Measurements from ENCODE around the gene SACM1L.

The SACM1L gene

GRCh38 chr3:45655906-45656305 lies 33.3 kb upstream of the SACM1L start:
- Histone ChIP-seq H3K4me3 (ENCODE audit: low read length) (no peak overlapping the region), H3K4me1 (ENCODE audit: control insufficient read depth, low read depth, low read length) (peaks cover 6% of the 10 kb centered on the region), H3K9ac (ENCODE audit: low read length) (no peak overlapping the region), H3K36me3 (ENCODE audit: control insufficient read depth, low read depth, low read length) (no peaks in the 10 kb centered on the region), H3K27ac (ENCODE audit: low read length) (no peak overlapping the region), H3K27me3 (ENCODE audit: control insufficient read depth, insufficient read depth, low read length) (no peaks in the 10 kb centered on the region), H3K9me3 (ENCODE audit: control insufficient read depth, low read depth, low read length) (no peaks in the 10 kb centered on the region)

- H3K27me3 ChIP-seq (ENCODE audit: control insufficient read depth, insufficient read depth, low read length), result no peaks in the 10 kb centered on the region
- peaks cover 6% of the 10 kb centered on the region for H3K4me1 ChIP-seq (ENCODE audit: control insufficient read depth, low read depth, low read length)
- no peak overlapping the region for H3K4me3 ChIP-seq (ENCODE audit: low read length)
- no peaks in the 10 kb centered on the region for H3K36me3 ChIP-seq (ENCODE audit: control insufficient read depth, low read depth, low read length)
- H3K27ac ChIP-seq (ENCODE audit: low read length), result no peak overlapping the region
- no peak overlapping the region for H3K9ac ChIP-seq (ENCODE audit: low read length)
- no peaks in the 10 kb centered on the region for H3K9me3 ChIP-seq (ENCODE audit: control insufficient read depth, low read depth, low read length)
Measured at GRCh38 chr3:45656575-45657363, 32.4 kb upstream of the SACM1L start.

- Histone ChIP-seq H3K36me3 (ENCODE audit: control insufficient read depth, low read depth, low read length) (no peaks in the 10 kb centered on the region), H3K4me3 (ENCODE audit: low read length) (no peak overlapping the region), H3K9me3 (ENCODE audit: control insufficient read depth, low read depth, low read length) (no peaks in the 10 kb centered on the region), H3K9ac (ENCODE audit: low read length) (no peak overlapping the region), H3K27ac (ENCODE audit: low read length) (no peak overlapping the region), H3K27me3 (ENCODE audit: control insufficient read depth, insufficient read depth, low read length) (no peaks in the 10 kb centered on the region), H3K4me1 (ENCODE audit: control insufficient read depth, low read depth, low read length) (peaks cover 6% of the 10 kb centered on the region)
Measured at GRCh38 chr3:45657853-45658252, 31.3 kb upstream of the SACM1L start.

- Histone ChIP-seq H3K4me1 (ENCODE audit: control insufficient read depth, low read depth, low read length) (no peaks in the 10 kb centered on the region), H3K9me3 (ENCODE audit: control insufficient read depth, low read depth, low read length) (no peaks in the 10 kb centered on the region), H3K36me3 (ENCODE audit: control insufficient read depth, low read depth, low read length) (no peaks in the 10 kb centered on the region), H3K27ac (ENCODE audit: low read length) (no peak overlapping the region), H3K9ac (ENCODE audit: low read length) (no peak overlapping the region), H3K27me3 (ENCODE audit: control insufficient read depth, insufficient read depth, low read length) (no peaks in the 10 kb centered on the region), H3K4me3 (ENCODE audit: low read length) (no peak overlapping the region)
Measured at GRCh38 chr3:45659661-45660566, 29.3 kb upstream of the SACM1L start.

GRCh38 chr3:45660567-45660901 lies 28.7 kb upstream of the SACM1L start:
- Histone ChIP-seq H3K27ac (ENCODE audit: low read length) (no peak overlapping the region), H3K4me1 (ENCODE audit: control insufficient read depth, low read depth, low read length) (no peaks in the 10 kb centered on the region), H3K4me3 (ENCODE audit: low read length) (no peak overlapping the region), H3K9ac (ENCODE audit: low read length) (no peak overlapping the region), H3K9me3 (ENCODE audit: control insufficient read depth, low read depth, low read length) (no peaks in the 10 kb centered on the region), H3K27me3 (ENCODE audit: control insufficient read depth, insufficient read depth, low read length) (no peaks in the 10 kb centered on the region), H3K36me3 (ENCODE audit: control insufficient read depth, low read depth, low read length) (no peaks in the 10 kb centered on the region)

- no peak overlapping the region for H3K27ac ChIP-seq (ENCODE audit: low read length)
- peaks cover 4% of the 10 kb centered on the region for H3K36me3 ChIP-seq (ENCODE audit: control insufficient read depth, low read depth, low read length)
- H3K9ac ChIP-seq (ENCODE audit: low read length), result no peak overlapping the region
- no peaks in the 10 kb centered on the region for H3K4me1 ChIP-seq (ENCODE audit: control insufficient read depth, low read depth, low read length)
- no peaks in the 10 kb centered on the region for H3K9me3 ChIP-seq (ENCODE audit: control insufficient read depth, low read depth, low read length)
- no peaks in the 10 kb centered on the region for H3K27me3 ChIP-seq (ENCODE audit: control insufficient read depth, insufficient read depth, low read length)
- no peak overlapping the region for H3K4me3 ChIP-seq (ENCODE audit: low read length)
Measured at GRCh38 chr3:45664578-45664977, 24.6 kb upstream of the SACM1L start.

- Histone ChIP-seq H3K27me3 (ENCODE audit: control insufficient read depth, insufficient read depth, low read length) (no peaks in the 10 kb centered on the region), H3K4me3 (ENCODE audit: low read length) (no peak overlapping the region), H3K27ac (ENCODE audit: low read length) (no peak overlapping the region), H3K9me3 (ENCODE audit: control insufficient read depth, low read depth, low read length) (no peaks in the 10 kb centered on the region), H3K9ac (ENCODE audit: low read length) (no peak overlapping the region), H3K4me1 (ENCODE audit: control insufficient read depth, low read depth, low read length) (no peaks in the 10 kb centered on the region), H3K36me3 (ENCODE audit: control insufficient read depth, low read depth, low read length) (peaks cover 4% of the 10 kb centered on the region)
Measured at GRCh38 chr3:45665101-45665572, 24.1 kb upstream of the SACM1L start.

GRCh38 chr3:45666757-45667431 lies 22.3 kb upstream of the SACM1L start:
- Histone ChIP-seq H3K9ac (ENCODE audit: low read length) (no peak overlapping the region), H3K4me3 (ENCODE audit: low read length) (no peak overlapping the region), H3K27ac (ENCODE audit: low read length) (no peak overlapping the region)

GRCh38 chr3:45667569-45667934 lies 21.6 kb upstream of the SACM1L start:
- Histone ChIP-seq H3K9me3 (ENCODE audit: control insufficient read depth, low read depth, low read length) (no peaks in the 10 kb centered on the region), H3K36me3 (ENCODE audit: control insufficient read depth, low read depth, low read length) (peaks cover 14% of the 10 kb centered on the region), H3K4me1 (ENCODE audit: control insufficient read depth, low read depth, low read length) (no peaks in the 10 kb centered on the region), H3K4me3 (ENCODE audit: low read length) (no peak overlapping the region), H3K27ac (ENCODE audit: low read length) (no peak overlapping the region), H3K9ac (ENCODE audit: low read length) (no peak overlapping the region), H3K27me3 (ENCODE audit: control insufficient read depth, insufficient read depth, low read length) (no peaks in the 10 kb centered on the region)

More at GRCh38 chr3:45666757-45667431, 22.3 kb upstream of the SACM1L start:
- Histone ChIP-seq H3K4me1 (ENCODE audit: control insufficient read depth, low read depth, low read length) (no peaks in the 10 kb centered on the region), H3K36me3 (ENCODE audit: control insufficient read depth, low read depth, low read length) (peaks cover 9% of the 10 kb centered on the region), H3K9me3 (ENCODE audit: control insufficient read depth, low read depth, low read length) (no peaks in the 10 kb centered on the region), H3K27me3 (ENCODE audit: control insufficient read depth, insufficient read depth, low read length) (no peaks in the 10 kb centered on the region)

GRCh38 chr3:45670436-45670835 lies 18.8 kb upstream of the SACM1L start:
- Histone ChIP-seq H3K9ac (ENCODE audit: low read length) (no peak overlapping the region), H3K36me3 (ENCODE audit: control insufficient read depth, low read depth, low read length) (peaks cover 18% of the 10 kb centered on the region), H3K4me1 (ENCODE audit: control insufficient read depth, low read depth, low read length) (peaks cover 4% of the 10 kb centered on the region), H3K27me3 (ENCODE audit: control insufficient read depth, insufficient read depth, low read length) (no peaks in the 10 kb centered on the region), H3K9me3 (ENCODE audit: control insufficient read depth, low read depth, low read length) (no peaks in the 10 kb centered on the region), H3K27ac (ENCODE audit: low read length) (no peak overlapping the region), H3K4me3 (ENCODE audit: low read length) (no peak overlapping the region)

GRCh38 chr3:45670991-45671390 lies 18.2 kb upstream of the SACM1L start:
- peaks cover 18% of the 10 kb centered on the region for H3K36me3 ChIP-seq (ENCODE audit: control insufficient read depth, low read depth, low read length)

More at GRCh38 chr3:45670991-45671390, 18.2 kb upstream of the SACM1L start:
- no peaks in the 10 kb centered on the region for H3K9me3 ChIP-seq (ENCODE audit: control insufficient read depth, low read depth, low read length)
- H3K4me3 ChIP-seq (ENCODE audit: low read length), result no peak overlapping the region
- H3K9ac ChIP-seq (ENCODE audit: low read length), result no peak overlapping the region
- no peaks in the 10 kb centered on the region for H3K27me3 ChIP-seq (ENCODE audit: control insufficient read depth, insufficient read depth, low read length)
- no peak overlapping the region for H3K27ac ChIP-seq (ENCODE audit: low read length)
- peaks cover 4% of the 10 kb centered on the region for H3K4me1 ChIP-seq (ENCODE audit: control insufficient read depth, low read depth, low read length)
